ENCODE measurements around the gene TRIM40.

DNA sequence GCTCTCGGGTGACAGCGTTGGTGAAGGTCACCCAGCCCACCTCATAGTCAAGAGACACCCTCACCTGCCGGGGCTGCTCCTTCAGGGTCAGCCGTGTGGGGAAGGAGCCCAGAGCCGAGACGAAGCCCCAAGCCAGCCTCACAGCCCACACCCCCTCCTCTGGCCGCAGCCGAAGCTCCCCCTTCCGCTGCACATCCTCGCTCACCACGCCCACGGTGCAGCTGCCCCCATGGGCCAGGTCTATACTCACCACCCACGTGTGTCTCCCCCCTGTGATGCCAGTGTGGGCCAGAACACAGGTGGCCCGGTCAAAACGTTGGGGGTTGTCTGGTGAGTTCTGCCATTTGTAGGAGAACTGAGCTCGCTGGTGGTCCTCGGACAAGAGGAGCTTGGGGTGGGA is 18.1 kb downstream of the TRIM40 start:
- TF ChIP-seq POLR2A (IDR thresholded peaks at IDR 0.05), result no peak
- TF ChIP-seq, protein P1, sequence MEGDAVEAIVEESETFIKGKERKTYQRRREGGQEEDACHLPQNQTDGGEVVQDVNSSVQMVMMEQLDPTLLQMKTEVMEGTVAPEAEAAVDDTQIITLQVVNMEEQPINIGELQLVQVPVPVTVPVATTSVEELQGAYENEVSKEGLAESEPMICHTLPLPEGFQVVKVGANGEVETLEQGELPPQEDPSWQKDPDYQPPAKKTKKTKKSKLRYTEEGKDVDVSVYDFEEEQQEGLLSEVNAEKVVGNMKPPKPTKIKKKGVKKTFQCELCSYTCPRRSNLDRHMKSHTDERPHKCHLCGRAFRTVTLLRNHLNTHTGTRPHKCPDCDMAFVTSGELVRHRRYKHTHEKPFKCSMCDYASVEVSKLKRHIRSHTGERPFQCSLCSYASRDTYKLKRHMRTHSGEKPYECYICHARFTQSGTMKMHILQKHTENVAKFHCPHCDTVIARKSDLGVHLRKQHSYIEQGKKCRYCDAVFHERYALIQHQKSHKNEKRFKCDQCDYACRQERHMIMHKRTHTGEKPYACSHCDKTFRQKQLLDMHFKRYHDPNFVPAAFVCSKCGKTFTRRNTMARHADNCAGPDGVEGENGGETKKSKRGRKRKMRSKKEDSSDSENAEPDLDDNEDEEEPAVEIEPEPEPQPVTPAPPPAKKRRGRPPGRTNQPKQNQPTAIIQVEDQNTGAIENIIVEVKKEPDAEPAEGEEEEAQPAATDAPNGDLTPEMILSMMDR (IDR thresholded peaks at IDR 0.05), result no peak
